ENCODE data around the gene CA9.

CA9 gene

DNA sequence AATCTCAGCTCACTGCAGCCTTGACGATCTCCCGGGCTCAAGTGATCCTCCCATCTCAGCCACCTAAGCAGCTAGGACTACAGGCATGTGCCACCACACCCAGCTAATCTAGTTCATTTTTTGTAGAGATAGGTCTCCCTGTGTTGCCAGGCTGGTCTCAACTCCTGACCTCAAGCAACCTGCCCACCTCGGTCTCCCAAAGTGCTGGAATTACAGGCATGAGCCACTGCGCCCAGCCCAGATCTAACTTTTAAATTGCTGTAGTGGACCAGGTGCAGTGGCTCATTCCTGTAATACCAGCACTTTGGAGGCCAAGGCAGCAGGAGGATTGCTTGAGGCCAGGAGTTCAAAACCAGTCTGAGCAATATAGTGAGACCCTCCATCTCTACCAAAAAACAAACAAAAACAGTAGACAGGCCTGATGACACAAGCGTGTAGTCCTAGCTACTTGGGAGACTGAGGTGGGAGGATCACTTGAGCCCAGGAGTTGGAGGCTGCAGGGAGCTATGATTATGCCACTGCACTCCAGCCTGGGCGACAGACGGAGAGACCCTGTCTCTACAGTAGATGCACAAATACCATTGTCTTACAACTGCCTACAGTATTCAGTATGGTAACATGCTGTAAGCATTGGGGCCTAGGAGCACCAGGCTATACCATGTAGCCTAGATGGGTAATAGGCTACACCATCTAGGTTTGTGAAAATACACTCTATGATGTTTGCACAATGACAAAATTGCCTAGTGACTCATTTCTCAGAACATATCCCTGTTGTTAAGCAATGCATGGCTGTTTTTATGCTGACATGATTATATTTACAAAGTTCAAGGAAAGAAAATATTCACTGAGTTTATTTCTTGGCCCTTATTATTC lies 21.5 kb upstream of the CA9 start:
- no peak for DNase-seq (ENCODE audit: low spot score)

DNA sequence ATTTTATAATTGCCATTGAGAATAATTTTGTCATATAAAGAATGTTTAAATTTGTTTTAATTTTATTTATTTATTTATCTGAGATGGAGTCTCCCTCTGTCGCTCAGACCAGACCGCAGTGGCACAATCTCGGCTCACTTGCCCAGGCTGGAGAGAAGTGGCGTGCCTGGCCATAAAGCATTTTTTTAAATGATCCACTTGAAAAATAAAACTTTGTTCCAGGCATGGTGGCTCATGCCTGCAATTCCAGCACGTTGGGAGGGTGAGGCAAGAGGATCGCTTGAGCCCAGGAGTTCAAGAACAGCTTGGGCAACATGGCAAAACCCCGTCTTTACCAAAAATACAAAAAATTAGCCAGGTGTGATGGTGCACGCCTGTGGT lies 20.9 kb upstream of the CA9 start:
- no peak for DNase-seq (ENCODE audit: low spot score)

DNA sequence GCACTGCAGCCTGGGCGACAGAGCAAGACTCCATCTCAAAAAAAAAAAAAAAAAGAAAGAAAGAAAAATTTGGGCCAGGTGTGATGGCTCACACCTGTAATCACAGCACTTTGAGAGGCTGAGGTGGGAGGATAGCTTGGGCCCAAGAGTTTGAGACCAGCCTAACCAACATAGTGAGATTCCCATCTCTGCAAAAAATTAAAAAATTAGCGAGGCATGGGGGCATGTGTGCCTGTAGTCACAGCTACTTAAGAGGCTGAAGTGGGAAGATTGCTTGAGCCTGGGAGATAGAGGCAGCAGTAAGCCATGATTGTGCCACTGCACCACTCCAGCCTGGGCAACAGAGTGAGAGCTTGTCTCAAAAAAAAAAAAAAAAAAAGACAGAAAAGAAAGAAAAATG lies 20.1 kb upstream of the CA9 start:
- no peak for DNase-seq (ENCODE audit: low spot score)

DNA sequence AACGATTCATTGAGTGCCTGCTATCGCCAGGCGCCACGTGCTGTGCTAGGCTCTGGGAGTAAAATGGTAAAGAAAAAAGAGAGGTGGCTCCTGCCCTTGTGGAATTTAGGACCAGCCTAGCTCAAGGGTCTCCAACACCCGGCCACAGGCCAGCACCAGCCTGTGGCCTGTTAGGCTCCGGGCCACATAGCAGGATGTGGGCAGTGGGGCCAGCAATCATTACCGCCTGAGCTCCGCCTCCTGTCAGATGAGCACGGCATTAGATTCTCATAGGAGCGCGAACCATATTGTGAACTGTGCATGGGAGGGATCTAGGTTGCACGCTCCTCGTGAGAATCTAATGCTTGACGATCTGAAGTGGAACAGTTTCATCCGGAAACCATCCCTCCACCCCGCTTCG lies 17.4 kb upstream of the CA9 start:
- DNase-seq (ENCODE audit: low spot score): no peak

DNA sequence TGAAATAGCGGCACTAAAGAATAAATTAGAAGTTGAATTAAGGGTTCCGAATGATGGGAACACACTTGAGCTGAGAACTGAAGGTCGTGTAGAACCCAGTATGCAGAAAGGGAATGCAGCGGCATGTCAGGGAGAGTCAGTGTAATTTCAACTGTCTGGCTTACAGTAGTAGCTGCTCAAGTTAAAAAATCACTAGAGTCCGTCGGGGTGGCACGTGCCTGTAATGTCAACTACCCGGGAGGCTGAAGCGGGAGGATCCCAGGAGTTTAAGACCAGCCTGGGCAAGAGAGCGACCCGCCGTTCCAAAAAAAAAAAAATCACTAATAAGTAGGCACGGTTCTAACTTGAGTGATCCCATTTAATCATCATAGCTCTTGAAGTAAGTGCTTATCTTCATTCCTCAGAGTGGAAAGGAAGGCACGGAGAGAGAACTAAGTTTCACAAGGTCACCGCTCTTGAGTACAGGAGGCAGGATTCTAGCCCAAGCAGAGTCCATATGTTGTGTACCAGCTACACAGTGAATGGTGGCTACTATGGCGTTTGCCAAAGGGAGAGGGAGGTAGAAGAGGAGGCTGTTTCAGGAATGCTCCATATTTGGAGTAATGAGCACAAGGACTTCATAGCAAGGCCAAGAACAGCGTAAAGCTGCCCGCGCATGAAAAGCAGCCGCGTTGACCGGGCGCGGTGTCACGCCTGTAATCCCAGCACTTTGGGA lies 16.7 kb upstream of the CA9 start:
- DNase-seq (ENCODE audit: low spot score): peak; percentile 40

DNA sequence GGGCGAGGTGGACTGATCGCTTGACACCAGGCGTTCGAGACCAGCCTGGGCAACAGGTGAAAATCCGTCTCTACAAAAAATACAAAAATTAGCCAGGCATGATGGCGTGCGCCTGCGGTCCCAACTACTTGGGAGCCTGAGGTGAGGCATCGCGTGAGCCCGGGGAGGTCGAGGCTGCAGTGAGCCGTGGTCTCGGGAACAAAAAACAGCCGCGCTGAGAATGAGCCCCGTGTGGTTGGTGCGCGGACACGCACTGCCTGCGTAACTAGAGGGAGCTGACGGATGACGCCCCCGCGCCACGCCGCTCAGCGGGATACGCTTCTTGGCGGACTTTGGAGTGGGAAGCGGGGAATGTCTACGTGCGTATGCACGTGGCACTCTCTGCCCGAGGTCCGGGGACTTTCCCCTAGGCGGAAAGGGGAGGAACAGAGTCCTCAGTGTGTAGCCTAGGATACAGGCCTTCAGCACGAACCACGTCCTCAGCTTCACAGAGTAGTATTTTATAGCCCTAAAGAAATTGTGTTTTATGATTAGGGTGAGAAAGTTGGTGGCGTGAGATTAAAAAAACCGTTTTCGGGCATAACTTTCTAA lies 16.1 kb upstream of the CA9 start, which contains the start of gene RMRP:
RMRP (minus strand) TSS at position 474 of the 591 bp plus-strand sequence.
- DNase-seq (ENCODE audit: low spot score): peak; percentile 94

DNA sequence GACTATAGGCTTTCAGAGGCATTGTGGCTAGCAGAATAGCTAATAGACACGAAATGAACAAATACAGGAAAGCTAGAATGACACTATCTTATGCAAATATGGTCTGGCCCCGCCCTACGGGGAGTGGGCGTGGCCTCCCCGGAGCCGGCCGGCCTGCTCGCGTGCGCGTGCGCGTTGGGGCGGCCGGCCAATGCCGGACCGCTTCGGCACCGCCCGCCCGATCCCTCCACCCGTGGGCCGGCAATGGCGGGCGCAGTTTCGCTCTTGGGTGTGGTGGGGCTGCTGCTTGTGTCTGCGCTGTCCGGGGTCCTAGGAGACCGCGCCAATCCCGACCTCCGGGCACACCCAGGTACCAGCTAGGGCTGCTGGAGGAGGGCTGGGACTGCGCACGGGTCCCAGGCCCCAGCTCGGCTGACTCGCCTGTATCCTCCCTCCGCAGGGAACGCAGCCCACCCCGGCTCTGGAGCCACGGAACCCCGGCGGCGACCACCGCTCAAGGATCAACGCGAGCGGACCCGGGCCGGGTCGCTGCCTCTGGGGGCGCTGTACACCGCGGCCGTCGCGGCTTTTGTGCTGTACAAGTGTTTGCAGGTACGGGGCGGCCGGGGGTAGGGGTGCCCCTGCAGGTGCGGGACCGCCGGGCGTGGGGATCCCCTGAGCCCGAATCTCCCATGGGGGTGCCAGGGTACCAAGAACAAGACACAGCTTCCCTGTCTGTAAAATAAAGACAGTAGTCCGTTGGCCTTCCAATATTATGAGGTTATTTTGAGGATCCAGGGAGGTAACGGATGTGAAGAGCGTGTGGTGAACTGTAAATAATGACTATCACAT lies 15.4 kb upstream of the CA9 start, which contains the start of gene CCDC107:
CCDC107 (plus strand) TSS at position 156 of the 831 bp plus-strand sequence; CDS start at position 244, 88 bp downstream.
- DNase-seq (ENCODE audit: low spot score): peak; percentile 99

DNA sequence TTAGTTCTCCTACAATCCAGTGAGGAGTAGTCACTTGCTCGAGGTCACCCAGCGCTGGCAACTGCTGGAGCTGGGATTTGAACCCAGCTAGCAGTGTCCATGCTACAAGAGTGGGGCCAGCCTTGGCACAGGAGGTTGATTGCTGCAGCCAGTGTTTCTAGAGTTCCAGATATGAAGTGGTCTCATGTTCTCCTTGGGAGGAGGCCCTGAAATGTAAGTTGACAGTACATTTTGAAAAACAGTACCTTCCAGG lies 14.8 kb upstream of the CA9 start:
- DNase-seq (ENCODE audit: low spot score): peak; percentile 55

DNA sequence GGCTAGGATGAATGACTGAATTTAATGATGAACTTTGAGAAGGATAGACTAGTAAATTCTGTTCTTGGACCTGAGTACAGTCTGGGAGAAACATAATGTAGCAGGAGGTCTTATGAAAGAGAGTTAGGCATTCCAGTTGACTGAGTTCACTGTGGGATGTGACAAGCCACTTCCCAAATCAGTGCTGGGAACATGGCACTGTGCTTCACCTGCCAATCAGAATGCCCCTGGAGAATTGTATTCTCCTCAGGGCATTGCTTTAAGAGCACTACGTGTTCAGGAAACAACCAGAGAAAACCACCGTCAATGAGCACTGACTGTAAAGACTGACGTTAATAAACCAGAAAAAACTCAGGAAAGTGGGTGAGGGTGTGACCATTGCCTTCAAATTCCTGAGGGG lies 14.4 kb upstream of the CA9 start:
- DNase-seq (ENCODE audit: low spot score): peak; percentile 53

DNA sequence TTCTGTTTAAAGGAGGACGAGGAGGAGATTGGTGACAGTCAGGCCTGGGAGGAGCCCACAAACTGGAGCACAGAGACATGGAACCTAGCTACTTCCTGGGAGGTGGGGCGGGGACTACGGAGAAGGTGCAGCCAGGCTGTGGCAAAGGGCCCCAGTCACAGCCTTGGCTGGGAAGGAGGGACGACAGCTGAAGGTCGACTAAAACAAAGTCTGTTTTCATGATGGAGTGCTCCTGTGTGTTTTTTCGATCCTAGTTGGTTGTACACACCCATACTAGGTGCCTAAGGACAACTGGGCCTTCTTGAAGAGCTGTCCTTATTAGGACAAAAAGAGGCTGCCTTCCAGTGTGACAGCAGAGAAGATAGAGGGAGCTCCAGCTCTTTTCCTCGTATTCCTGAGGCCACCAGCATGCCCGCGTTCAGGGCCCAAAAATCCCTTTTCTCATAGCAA lies 12.7 kb upstream of the CA9 start:
- peak; percentile 51 for DNase-seq (ENCODE audit: low spot score)

DNA sequence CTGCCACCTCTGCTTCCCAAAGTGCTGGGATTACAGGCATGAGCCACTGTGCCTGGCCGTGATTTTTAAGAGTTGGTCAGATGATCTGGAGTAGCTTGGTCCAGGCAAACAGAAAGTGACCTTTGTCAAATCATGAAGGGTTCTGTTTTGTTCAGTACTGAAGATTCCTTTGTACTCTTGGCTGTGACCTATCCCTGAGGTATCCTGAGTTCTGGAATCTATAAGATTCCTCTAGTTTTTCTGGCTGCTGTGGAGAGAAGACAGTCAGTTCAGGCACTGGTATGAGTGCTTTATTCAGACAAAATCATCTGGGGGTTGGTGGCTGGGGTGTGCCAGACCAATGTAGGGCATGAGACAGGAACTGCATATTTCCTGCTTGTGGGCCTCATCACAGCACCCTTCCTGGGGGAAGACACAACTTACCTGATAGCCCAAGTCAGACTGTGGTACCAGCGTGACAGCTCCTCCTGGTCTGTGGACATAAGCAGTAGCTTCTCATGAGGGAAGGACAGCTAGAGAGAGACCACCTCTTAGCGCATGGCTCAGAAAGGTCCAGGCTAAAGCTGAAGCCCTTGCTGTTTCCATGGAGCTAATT lies 11.9 kb upstream of the CA9 start:
- no peak for DNase-seq (ENCODE audit: low spot score)

DNA sequence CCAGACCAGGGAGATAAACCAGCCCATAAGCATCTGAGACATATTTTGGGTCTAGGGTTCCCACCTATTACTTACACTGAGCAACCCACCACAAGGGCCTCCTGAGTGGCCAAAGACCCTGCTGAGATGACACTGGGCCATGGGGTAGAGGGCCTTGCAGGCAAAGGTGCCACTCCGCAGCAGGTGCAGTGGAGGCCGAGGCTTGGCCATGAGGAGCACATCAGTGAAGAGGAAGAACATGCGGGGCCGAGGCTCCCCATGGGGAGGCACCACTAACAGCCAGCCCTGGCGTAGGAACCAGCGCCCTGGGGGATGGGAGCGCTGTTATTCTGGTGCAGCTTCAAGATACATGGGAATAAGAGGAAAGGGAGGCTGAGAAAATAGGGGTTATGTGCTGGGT lies 11.3 kb upstream of the CA9 start:
- DNase-seq (ENCODE audit: low spot score): no peak

DNA sequence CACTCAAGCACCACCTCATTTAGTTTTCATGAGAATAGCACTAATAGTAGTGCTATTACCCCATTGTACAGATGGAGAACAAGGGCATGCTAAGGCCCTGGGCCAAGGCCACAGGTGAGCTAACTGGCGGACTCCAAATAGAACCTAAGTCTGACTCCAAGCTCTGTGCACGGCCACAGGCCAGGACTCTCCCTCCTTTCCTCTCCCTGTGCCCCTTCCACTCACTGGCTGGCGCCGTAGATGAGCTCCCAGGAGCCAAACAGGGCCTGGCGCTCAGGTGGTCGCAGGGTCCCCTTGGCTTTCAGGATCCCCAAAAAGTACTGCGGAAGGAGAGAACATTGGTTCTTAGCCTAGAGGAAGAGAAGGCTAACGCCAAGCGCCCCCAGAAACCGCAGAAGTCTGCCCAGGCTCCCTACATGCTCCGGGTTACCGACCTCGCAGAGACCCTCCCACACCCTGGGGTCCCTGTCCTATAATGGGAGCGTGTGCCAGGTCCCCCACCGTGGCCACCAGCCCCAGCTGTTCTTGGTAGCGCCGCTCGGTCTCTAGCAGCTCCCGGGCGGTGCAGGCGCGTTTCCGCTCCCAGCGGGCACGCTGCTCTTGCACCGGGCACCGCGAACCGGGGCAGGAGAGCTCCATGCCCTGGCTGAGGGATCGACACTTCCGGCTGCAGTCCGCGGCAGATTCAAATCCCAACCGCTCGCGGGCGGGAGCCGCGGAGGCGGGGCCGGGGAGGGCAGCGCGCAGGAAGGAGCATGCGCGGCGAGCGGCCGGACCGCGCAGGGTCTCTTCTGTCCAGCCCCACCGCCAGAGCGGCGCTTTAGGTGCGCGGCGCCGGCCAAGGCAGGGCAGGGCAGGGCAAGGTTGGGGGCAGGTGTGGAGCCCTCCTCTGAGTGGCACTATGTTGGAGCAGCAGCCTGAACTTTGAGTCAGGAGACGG lies 8.9 kb upstream of the CA9 start, which contains the start of gene ARHGEF39:
ARHGEF39 (minus strand) TSS at position 665 of the 940 bp plus-strand sequence; CDS start at position 639, 26 bp downstream.
- DNase-seq (ENCODE audit: low spot score): peak; percentile 95

DNA sequence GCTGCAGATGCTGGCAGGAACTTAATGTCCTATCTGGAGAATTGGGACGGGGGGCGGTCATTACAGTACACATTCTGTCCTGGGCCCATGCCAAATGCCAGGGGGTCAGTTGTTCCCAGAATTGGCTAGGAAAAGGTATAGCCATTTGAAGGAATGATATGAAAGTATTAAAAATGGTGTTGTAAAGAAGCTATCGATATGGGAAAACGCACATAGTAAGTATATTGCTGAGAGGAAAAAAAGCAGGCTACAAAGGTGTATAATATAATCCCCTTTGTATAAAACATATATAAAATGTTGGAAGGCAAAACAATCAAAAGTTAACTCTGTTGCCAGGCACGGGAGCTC lies 8.3 kb upstream of the CA9 start:
- DNase-seq (ENCODE audit: low spot score): no peak

DNA sequence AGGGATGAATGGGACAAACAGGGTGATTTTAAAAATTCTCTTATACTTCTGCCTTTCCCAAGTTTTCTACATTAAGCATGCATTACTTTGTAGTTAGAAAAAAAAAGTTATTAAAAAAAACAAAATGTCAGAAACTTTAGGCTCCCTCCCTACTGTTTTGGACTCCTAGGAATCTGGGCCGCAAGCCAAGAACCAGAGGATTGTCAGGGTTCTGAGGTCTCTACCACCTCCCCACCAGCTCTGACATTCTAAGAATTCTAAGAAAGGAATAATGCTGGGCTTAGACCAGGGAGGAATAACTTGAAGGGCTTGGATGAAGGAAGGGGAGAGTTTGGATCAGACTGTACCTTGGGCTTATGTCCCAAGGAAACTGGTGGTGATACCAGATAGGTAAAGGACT lies 7.7 kb upstream of the CA9 start:
- DNase-seq (ENCODE audit: low spot score): no peak

DNA sequence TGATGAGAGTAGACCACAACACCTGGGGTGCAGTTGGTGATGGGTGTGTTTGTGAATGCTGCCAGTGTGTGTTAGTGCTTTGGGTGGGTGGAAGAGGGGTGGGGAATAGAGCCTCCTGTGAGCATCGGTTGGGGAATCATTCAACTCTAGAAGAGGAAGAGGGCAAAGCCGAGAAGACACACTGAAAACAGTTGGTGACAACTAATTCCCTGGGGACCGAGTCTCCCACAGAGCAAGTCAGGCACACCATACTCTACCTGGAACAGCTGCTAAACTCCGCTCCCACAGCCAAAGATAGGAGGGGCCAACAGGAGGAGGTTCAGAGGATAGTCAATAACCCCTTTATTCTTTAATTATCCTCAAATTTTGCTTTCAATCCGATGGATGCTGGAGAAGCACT lies 7.2 kb upstream of the CA9 start:
- no peak for DNase-seq (ENCODE audit: low spot score)

DNA sequence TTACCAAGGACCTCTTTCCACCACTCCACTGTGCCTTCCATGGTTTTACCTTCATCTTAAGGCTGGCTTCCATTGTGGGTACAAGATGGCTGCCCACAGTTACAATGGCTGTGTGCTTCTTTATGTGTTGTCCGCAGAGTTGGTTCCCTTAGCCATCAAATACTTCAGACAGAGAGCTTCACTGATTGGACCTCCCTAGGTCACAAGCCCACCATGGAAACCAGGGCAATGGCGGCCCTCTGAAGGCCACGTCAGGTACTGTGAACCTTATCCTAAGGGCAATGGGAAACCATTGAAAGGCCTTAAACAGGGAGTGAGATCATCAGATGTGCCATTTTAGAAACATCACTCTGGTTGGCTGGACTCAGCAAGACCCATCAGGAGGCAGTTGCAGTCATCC lies 5.8 kb upstream of the CA9 start:
- no peak for DNase-seq (ENCODE audit: low spot score)

DNA sequence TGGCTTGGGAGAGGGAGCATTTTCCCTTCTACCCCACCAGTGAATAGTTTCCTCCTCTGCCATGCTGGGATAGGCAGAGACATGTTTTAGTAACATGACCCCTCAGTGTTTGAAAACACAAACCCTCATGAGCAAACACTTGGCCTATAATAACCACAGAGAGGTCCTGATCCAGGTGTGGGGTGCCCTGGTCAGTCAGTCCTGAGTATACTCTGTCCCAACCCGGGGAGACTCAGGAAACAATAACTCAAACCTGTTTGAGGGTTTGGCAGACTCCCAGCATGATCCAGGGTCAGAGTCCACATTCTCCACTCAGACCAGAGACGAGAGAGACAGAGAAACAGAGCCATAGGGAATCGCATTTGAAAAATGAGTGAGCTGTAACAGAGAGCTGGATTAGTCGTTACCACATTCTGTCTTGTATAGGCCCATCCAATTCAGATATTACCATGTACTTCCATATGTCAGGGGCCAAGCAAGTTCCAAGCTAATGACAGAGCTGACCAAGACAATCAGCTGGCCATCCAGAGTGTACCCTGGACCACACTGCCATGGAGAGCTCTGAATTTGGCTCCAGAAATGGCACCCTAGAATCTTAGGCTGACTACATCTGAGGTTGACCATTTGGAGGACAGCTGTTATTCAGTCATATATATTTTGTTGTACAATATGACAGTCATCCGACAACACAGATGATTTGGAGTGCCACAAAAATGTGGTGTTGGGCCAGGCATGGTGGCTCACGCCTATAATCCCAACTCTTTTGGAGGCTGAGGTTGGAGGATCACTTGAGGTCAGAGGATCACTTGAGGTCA lies 4.2 kb upstream of the CA9 start:
- no peak for DNase-seq (ENCODE audit: low spot score)

DNA sequence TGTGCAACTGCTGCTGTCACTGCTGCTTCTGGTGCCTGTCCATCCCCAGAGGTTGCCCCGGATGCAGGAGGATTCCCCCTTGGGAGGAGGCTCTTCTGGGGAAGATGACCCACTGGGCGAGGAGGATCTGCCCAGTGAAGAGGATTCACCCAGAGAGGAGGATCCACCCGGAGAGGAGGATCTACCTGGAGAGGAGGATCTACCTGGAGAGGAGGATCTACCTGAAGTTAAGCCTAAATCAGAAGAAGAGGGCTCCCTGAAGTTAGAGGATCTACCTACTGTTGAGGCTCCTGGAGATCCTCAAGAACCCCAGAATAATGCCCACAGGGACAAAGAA lies 265 bp downstream of the CA9 start:
- DNase-seq (ENCODE audit: low spot score): no peak

DNA sequence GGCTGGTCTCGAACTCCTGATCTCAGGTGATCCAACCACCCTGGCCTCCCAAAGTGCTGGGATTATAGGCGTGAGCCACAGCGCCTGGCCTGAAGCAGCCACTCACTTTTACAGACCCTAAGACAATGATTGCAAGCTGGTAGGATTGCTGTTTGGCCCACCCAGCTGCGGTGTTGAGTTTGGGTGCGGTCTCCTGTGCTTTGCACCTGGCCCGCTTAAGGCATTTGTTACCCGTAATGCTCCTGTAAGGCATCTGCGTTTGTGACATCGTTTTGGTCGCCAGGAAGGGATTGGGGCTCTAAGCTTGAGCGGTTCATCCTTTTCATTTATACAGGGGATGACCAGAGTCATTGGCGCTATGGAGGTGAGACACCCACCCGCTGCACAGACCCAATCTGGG lies 1.5 kb downstream of the CA9 start:
- no peak for DNase-seq (ENCODE audit: low spot score)
